H1 (cell line): Measurements from ENCODE around the gene DNAJB1. TPM values are rescaled to one million over a fixed set of nuclear protein-coding genes. Genes with fewer than 3 reads are reported as not detected.

Experiments
- NANOG ChIP-seq: IDR thresholded peaks from 2 replicates; pipeline ENCODE4 v1.6.1; 2011; ENCODE audit warnings: low read length, low read depth, mild to moderate bottlenecking, inconsistent platforms; ENCODE audit not compliant: insufficient read depth, poor library complexity, severe bottlenecking
- RAD21 ChIP-seq, 2 experiments: IDR thresholded peaks in 1 of 2; conservative IDR thresholded peaks in 1 of 2; 2 replicates each; pipeline ENCODE4 v1.6.1; 2011; ENCODE audit warnings: low read depth in 2 of 2, low read length in 2 of 2, improper control_type of control experiment in 1 of 2, inconsistent platforms in 1 of 2, mild to moderate bottlenecking in 1 of 2, moderate library complexity in 1 of 2
- RFX5 ChIP-seq: IDR thresholded peaks from 2 replicates; pipeline ENCODE4 v1.6.1; 2011; ENCODE audit warnings: low read depth, low read length, improper control_type of control experiment, borderline replicate concordance
- SIRT6 ChIP-seq: IDR thresholded peaks from one replicate; pipeline ENCODE4 v1.7.1; 2012; ENCODE audit warnings: low read length, inconsistent platforms
- TEAD4 ChIP-seq: IDR thresholded peaks from 2 replicates; pipeline ENCODE4 v1.6.1; 2012; ENCODE audit warnings: low read depth, low read length, inconsistent platforms, mixed read lengths
- polyA plus RNA-seq, 7 experiments: library from polyadenylated mRNA; depleted of rRNA in 3 of 7; stranded (reverse) in 5 of 7; unstranded in 2 of 7; fragments of >200 nt in 5 of 7; fragments of 200-250 nt in 2 of 7; gene quantifications; 1 replicate in 5 of 7; 2 replicates in 1 of 7; 4 replicates in 1 of 7; pipeline versions ENCODE4 v1.2.1 to v1.2.3, GENCODE V29; 2011 to 2013; ENCODE audit warnings: missing spikeins in 2 of 7, mixed read lengths in 2 of 7
- total RNA-seq: library from RNA; stranded (reverse); fragmentation: NEBNext Ultra II Directional; extraction: Animal tissue kit (Norgen Biotek cat#: 25700); gene quantifications from 2 replicates; pipeline ENCODE4 v1.2.1, GENCODE V29; 2021
- TF ChIP-seq, protein P1 (sequence below): IDR thresholded peaks from 2 replicates; pipeline ENCODE4 v1.6.1; 2011; ENCODE audit warnings: low read length, improper control_type of control experiment

DNAJB1 gene
- total and polyA plus RNA-seq, 2 of the 8 experiments (the other 6 are each of a cell fraction or from before 2014, with no cell fraction given), result 62.9 to 64.3 TPM

DNA sequence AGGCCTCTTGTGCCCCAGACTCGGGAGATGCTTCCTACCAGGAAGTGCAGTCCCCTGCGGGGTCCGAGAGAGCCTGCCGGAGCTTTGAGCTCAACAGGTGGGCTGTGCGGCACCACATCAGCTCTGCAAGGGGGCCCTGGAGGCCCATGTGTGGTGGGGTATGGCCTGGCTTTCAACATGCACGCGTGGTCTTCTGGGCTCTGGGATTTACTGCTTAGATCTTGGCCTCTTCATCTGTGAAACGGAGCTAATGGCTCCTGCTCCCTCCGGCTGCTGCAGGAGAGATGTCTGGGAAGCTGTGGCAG is 35.7 kb upstream of the DNAJB1 start (continued):
- TF ChIP-seq, protein P1, sequence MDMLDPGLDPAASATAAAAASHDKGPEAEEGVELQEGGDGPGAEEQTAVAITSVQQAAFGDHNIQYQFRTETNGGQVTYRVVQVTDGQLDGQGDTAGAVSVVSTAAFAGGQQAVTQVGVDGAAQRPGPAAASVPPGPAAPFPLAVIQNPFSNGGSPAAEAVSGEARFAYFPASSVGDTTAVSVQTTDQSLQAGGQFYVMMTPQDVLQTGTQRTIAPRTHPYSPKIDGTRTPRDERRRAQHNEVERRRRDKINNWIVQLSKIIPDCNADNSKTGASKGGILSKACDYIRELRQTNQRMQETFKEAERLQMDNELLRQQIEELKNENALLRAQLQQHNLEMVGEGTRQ, result no peak
- TF ChIP-seq RFX5, result no peak
- no peak for TF ChIP-seq NANOG
- no peak for TF ChIP-seq SIRT6
- TF ChIP-seq RAD21 (IDR thresholded peaks at IDR 0.05 in 1 of 2, conservative IDR thresholded peaks at IDR 0.05 in 1 of 2; ENCODE audit: low read depth in 2 of 2, low read length in 2 of 2), result no peak
- no peak for TF ChIP-seq TEAD4
